Measurements from ENCODE around the gene TSEN54. TPM values are rescaled to one million over a fixed set of nuclear protein-coding genes. Genes with fewer than 3 reads are reported as not detected.
A peak's percentile ranks its signal among the peaks of the same experiment; 100 is the strongest.

The TSEN54 gene
- total RNA-seq, 1 experiment from 2014 or later, result 36.6 TPM

DNA sequence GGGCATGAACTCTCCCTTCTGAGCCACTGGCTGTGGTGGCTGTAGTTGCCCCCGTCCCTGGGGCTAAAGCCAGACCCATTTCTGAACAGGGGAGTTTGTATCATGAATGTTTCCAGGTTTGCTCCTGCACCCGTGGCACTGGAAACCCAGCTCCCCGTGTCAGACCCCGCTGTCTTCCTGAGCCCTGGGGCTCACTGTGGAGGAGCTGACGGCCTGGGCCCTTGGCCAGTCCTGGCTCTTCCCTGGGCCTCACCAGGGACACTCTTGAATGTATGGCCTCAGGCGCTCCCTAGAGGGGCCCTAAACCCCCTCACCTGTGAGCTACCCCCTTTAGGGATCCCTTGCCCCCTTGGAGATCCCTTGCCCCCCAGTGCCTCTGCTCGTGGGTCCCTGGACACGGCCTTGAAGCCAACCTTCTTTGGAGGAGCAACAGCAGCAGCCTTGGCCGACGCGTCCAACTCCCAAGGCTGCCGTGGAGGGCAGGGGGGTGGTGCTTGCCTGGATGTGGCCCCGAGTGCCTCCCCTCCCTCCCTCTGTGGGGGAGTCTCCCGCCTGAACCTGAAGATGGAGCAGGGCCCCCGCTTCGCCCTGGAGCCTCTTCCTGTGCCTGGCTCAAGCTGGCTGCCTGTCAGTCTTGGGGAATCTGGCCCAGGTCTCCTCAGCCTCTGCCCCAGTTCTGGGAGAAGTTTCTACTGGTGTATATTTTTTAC is 16.9 kb upstream of the TSEN54 start:
- Histone ChIP-seq H3K36me3 (ENCODE audit: insufficient read depth, low read length, poor library complexity, severe bottlenecking) (peaks cover 33% of the 10 kb centered on the region), H3K27me3 (replicated peaks; ENCODE audit: insufficient read depth, low read depth, low read length, poor library complexity) (no peaks in the 10 kb centered on the region), H3K9me3 (ENCODE audit: low read depth, low read length, poor library complexity, severe bottlenecking) (no peaks in the 10 kb centered on the region), H3K4me1 (ENCODE audit: insufficient read depth, low read length, poor library complexity, severe bottlenecking) (no peaks in the 10 kb centered on the region), H3K27ac (ENCODE audit: low read depth, low read length, poor library complexity, severe bottlenecking) (no peak overlapping the region), H3K4me3 (ENCODE audit: low read depth, low read length, poor library complexity, severe bottlenecking) (no peak overlapping the region)
- no peak for TF ChIP-seq EZH2 (IDR thresholded peaks at IDR 0.05; ENCODE audit: borderline replicate concordance, low read depth, low read length, poor library complexity, severe bottlenecking)
- no TSS peak for BruUV-seq (replicated peaks)
- ChIA-PET POLR2A (ENCODE audit: low non-redundant PET) (no interaction called here), CTCF (no interaction called here)
- no peak for DNase-seq (ENCODE audit: low spot score)
- intact Hi-C loops (cut with micrococcal nuclease; ENCODE audit: unreplicated experiment), result no loop called here

DNA sequence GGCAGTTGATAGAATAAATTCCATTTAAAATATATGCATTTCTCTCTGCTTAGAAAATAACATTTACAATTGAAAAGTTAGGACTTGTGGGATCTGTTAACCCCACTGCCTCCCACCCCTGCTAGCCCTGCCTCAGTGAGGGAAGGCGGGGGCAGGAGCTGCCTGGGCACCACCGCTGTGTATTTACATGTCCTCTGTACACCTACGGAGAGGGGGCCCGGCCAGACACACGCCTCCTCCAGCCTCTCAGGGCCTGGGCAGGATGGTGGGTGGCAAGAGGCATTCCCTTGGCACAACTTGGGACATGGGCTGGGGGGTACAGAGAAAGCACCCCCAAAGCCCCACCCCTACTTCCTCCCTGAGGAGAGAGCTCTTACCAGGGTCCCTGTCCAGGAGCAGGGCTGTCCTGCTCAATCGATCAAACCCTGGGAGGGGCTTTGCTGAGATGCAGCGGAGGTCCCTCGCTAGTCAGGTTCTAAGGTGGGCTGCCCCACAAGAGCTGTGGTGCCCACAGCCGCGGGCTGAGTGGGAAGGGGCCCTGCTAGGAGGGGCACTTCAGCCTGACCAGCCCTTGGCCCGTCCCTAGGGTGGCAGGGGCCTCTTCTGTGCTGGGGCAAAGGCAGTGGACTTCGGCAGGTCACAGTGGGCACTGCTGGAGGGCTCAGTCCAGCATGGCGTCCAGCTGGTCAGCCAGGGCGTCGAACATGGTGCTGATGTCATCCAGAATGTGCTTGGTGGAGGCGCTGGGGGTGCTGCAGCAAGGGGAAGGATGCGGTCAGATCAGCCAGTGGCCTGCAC is 15.7 kb upstream of the TSEN54 start:
- H3K9me3 ChIP-seq (ENCODE audit: low read depth, low read length, poor library complexity, severe bottlenecking), result no peaks in the 10 kb centered on the region
- peaks cover 35% of the 10 kb centered on the region for H3K36me3 ChIP-seq (ENCODE audit: insufficient read depth, low read length, poor library complexity, severe bottlenecking)
- DNase-seq (ENCODE audit: low spot score), result no peak
- TSS peak; percentile 25 for BruUV-seq (replicated peaks)
- no peak overlapping the region for H3K4me3 ChIP-seq (ENCODE audit: low read depth, low read length, poor library complexity, severe bottlenecking)
- H3K27ac ChIP-seq (ENCODE audit: low read depth, low read length, poor library complexity, severe bottlenecking), result no peak overlapping the region
- intact Hi-C loops (cut with micrococcal nuclease; ENCODE audit: unreplicated experiment), result no loop called here
- TF ChIP-seq CTCF (conservative IDR thresholded peaks at IDR 0.05; ENCODE audit: low read depth, low read length) (no peak), EZH2 (IDR thresholded peaks at IDR 0.05; ENCODE audit: borderline replicate concordance, low read depth, low read length, poor library complexity, severe bottlenecking) (no peak)
- no peaks in the 10 kb centered on the region for H3K4me1 ChIP-seq (ENCODE audit: insufficient read depth, low read length, poor library complexity, severe bottlenecking)
- ChIA-PET POLR2A (ENCODE audit: low non-redundant PET) (no interaction called here), CTCF (no interaction called here)
- H3K27me3 ChIP-seq (replicated peaks; ENCODE audit: insufficient read depth, low read depth, low read length, poor library complexity), result no peaks in the 10 kb centered on the region

DNA sequence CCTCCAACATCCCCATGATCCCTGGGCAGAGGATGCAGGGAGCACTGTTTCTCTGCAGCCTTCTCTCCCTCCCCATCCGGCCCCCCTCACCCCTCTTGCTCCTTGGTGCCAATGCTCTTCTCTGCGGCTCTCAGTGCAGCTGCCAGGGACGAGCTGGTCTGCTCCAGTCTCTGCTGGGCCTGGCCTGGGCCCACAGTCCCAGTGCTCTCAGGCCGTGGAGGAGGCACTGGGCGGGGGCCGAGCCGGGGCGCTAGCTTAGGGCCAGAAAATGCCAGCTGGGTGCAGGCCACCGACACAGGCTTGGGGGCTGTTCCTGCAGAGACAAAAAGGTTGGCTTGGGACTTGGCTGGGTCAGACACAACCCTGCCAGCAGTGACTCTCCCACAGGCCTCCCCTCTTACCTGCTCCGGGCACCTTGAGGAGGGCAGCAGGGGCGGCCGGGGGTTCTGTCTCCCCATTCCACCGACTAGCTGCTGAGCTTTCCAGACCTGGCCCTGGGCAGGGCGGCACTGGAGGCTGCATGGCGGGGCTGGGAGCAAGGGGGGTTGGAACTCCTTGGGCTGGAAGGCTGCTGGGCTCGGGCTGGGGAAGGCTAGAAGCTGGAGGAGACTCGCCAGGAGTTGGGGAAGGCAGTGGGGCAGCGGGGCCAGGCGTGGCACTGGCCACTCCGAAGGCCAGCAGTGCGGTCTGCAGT is 14.8 kb upstream of the TSEN54 start:
- no peaks in the 10 kb centered on the region for H3K9me3 ChIP-seq (ENCODE audit: low read depth, low read length, poor library complexity, severe bottlenecking)
- ChIA-PET CTCF (interaction anchor here (0.6 kb wide), 1 partner anchor 50 kb away, joined by 4 read pairs; no protein-coding TSS in a partner anchor), POLR2A (ENCODE audit: low non-redundant PET) (no interaction called here)
- no peak for DNase-seq (ENCODE audit: low spot score)
- H3K36me3 ChIP-seq (ENCODE audit: insufficient read depth, low read length, poor library complexity, severe bottlenecking), result peaks cover 32% of the 10 kb centered on the region
- TF ChIP-seq EZH2 (IDR thresholded peaks at IDR 0.05; ENCODE audit: borderline replicate concordance, low read depth, low read length, poor library complexity, severe bottlenecking), result no peak
- no peak for TF ChIP-seq CTCF (conservative IDR thresholded peaks at IDR 0.05; ENCODE audit: low read depth, low read length)
- no TSS peak for BruUV-seq (replicated peaks)
- no peaks in the 10 kb centered on the region for H3K4me1 ChIP-seq (ENCODE audit: insufficient read depth, low read length, poor library complexity, severe bottlenecking)
- no peak overlapping the region for H3K4me3 ChIP-seq (ENCODE audit: low read depth, low read length, poor library complexity, severe bottlenecking)
- intact Hi-C loops (cut with micrococcal nuclease; ENCODE audit: unreplicated experiment), result no loop called here
- H3K27me3 ChIP-seq (replicated peaks; ENCODE audit: insufficient read depth, low read depth, low read length, poor library complexity), result no peaks in the 10 kb centered on the region
- no peak overlapping the region for H3K27ac ChIP-seq (ENCODE audit: low read depth, low read length, poor library complexity, severe bottlenecking)

Data from A673 (cell line).